Trophoblast cell (in vitro differentiated cells and primary cell): ENCODE measurements around the gene GADD45B.

Source experiments
- DNase-seq, 2 donors: peaks; one replicate each; pipeline ENCODE4 v3.0.0-alpha.2; 2016
- H2AFZ ChIP-seq: 2 replicates; pipeline ENCODE4 v1.6.1; 2013; ENCODE audit warnings: low read length, moderate library complexity, mild to moderate bottlenecking; ENCODE audit not compliant: insufficient read depth, poor library complexity
- H2AK5ac ChIP-seq: 2 replicates; pipeline ENCODE4 v1.6.1; 2013; ENCODE audit warnings: mild to moderate bottlenecking, low read length
- H2BK120ac ChIP-seq: 2 replicates; pipeline ENCODE4 v1.6.1; 2013; ENCODE audit warnings: low read length, mild to moderate bottlenecking, moderate library complexity; ENCODE audit not compliant: insufficient read depth, poor library complexity
- H2BK12ac ChIP-seq: 2 replicates; pipeline ENCODE4 v1.6.1; 2013; ENCODE audit warnings: mild to moderate bottlenecking, low read length, moderate library complexity
- H2BK5ac ChIP-seq: 2 replicates; pipeline ENCODE4 v1.6.1; 2013; ENCODE audit warnings: low read length, low read depth, moderate library complexity, mild to moderate bottlenecking; ENCODE audit not compliant: poor library complexity
- H3K14ac ChIP-seq: 2 replicates; pipeline ENCODE4 v1.6.1; 2013; ENCODE audit warnings: mild to moderate bottlenecking, low read length
- H3K18ac ChIP-seq: 2 replicates; pipeline ENCODE4 v1.6.1; 2013; ENCODE audit warnings: mild to moderate bottlenecking, low read length
- H3K23ac ChIP-seq: 2 replicates; pipeline ENCODE4 v1.6.1; 2013; ENCODE audit warnings: low read length
- H3K27ac ChIP-seq: 2 replicates; pipeline ENCODE4 v1.5.1; 2013; ENCODE audit warnings: low read depth, mild to moderate bottlenecking, inconsistent platforms, low read length, moderate library complexity
- H3K27me3 ChIP-seq: 2 replicates; pipeline ENCODE4 v1.6.1; 2013; ENCODE audit warnings: inconsistent platforms, mild to moderate bottlenecking, low read length, moderate library complexity; ENCODE audit not compliant: insufficient read depth
- H3K36me3 ChIP-seq, 2 experiments: 1 replicate in 1 of 2; 2 replicates in 1 of 2; pipeline ENCODE4 v1.6.1; 2013; ENCODE audit warnings: low read length in 2 of 2, mild to moderate bottlenecking in 2 of 2, moderate library complexity in 1 of 2; ENCODE audit not compliant: insufficient read depth in 2 of 2, control insufficient read depth in 1 of 2
- H3K4ac ChIP-seq: 2 replicates; pipeline ENCODE4 v1.6.1; 2013; ENCODE audit warnings: low read depth, mild to moderate bottlenecking, low read length, moderate library complexity
- H3K4me1 ChIP-seq, 2 experiments: 1 replicate in 1 of 2; 2 replicates in 1 of 2; pipeline ENCODE4 v1.6.1; 2013; ENCODE audit warnings: low read length in 2 of 2, mild to moderate bottlenecking in 2 of 2, moderate library complexity in 1 of 2; ENCODE audit not compliant: insufficient read depth in 2 of 2, control insufficient read depth in 1 of 2
- H3K4me2 ChIP-seq: 2 replicates; pipeline ENCODE4 v1.6.1; 2013; ENCODE audit warnings: inconsistent platforms, mild to moderate bottlenecking, low read length, moderate library complexity
- H3K4me3 ChIP-seq: 2 replicates; pipeline ENCODE4 v1.5.1; 2013; ENCODE audit warnings: mild to moderate bottlenecking, low read depth, low read length, inconsistent platforms
- H3K79me1 ChIP-seq: one replicate; pipeline ENCODE4 v1.6.1; 2013; ENCODE audit warnings: low read length
- H3K79me2 ChIP-seq: 2 replicates; pipeline ENCODE4 v1.6.1; 2013; ENCODE audit warnings: low read length, mild to moderate bottlenecking; ENCODE audit not compliant: control insufficient read depth, insufficient read depth, poor library complexity
- H3K9ac ChIP-seq: 2 replicates; pipeline ENCODE4 v1.6.1; 2013; ENCODE audit warnings: mild to moderate bottlenecking, low read length
- H3K9me3 ChIP-seq: 2 replicates; pipeline ENCODE4 v1.6.1; 2013; ENCODE audit warnings: low read depth, mild to moderate bottlenecking, control low read depth, inconsistent platforms, low read length; ENCODE audit not compliant: insufficient read depth
- H4K12ac ChIP-seq: 2 replicates; pipeline ENCODE4 v1.6.1; 2013; ENCODE audit warnings: low read depth, mild to moderate bottlenecking, low read length, moderate library complexity
- H4K8ac ChIP-seq: 2 replicates; pipeline ENCODE4 v1.6.1; 2013; ENCODE audit warnings: low read depth, mild to moderate bottlenecking, low read length, moderate library complexity
- H4K91ac ChIP-seq: one replicate; pipeline ENCODE4 v1.6.1; 2013; ENCODE audit warnings: low read depth, mild to moderate bottlenecking, low read length, moderate library complexity
- WGBS: extraction: QIAGEN DNeasy Blood & Tissue Kit; methylation state at CpG from one replicate; pipeline ENCODE4 v1.1.7; 2013; ENCODE audit warnings: missing lambda C conversion rate; ENCODE audit not compliant: insufficient read length, insufficient coverage; ENCODE audit errors: extremely low coverage; 5-methylcytosine and 5-hydroxymethylcytosine counted together

GADD45B gene

DNA sequence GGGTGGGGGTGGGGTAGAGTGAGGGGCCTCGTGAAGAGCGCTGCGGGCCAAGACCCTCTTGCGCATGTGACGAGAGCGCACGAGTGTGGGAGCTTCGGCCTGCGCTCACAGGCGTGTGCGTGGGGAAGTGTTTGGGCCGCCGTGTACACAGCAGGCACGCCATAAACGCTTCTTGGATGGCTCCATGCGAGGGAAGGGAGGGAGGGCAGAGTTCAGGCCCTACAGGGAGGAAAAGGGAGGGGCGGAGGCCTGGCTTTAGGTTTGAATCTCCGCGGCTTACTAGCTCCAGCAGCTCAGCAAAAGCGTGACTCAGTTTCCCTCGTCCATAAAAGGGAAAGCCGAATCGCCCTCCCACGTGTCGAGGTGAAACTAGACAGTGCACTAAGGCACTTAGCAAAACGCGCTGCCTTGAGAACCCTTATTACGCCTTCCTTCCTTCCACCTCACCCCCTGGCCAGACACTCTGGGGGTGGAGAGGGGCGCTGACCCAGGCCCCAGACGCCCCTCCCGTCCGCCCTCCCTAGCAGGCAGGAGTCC, 12.5 kb downstream of the GADD45B start:
- H3K4me3 ChIP-seq, result no peak overlapping the region

DNA sequence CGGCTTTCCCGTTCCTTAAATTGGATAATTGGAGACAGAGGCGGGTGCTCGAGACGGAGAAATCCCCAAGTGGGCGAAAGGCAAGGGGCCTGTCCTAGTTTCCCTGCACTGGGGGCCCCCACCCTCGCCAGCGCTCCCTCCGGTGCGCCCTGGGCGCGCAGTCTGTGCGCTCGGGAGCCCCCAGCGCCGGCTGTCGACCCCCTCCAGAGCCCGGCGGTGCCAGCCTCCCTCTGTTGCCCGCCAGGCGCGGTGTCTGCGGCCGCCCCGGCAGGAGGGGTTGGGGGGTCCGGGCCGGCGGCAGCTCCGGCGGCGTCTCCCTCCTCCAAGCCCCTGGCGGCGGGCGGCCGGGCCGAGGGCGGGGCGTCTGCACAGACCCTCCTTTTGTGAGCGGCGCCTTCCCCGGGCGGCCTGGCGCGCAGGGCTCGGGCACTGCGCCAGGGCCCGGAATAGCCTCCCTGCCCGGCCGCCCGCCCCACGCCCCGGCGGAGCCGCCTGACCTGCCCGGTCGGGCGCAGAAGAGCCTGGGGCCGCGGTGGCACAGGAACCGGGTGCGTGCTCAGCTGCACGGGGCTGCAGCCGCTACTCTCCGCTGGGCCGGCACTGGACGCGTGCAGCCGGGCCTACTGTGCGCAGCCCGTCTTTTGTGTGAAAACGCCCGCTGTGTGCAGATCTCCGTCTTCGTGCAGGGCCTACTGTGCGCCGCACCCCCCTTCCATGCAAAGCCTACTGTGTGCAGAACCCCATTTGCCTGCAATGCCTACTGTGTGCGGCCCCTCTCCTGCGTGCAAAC, 13.2 kb downstream of the GADD45B start:
- H3K79me2 ChIP-seq, result no peaks in the 10 kb centered on the region
- H2BK120ac ChIP-seq, result peak overlapping the region; percentile 50
- H2BK12ac ChIP-seq, result no peak overlapping the region
- H3K27me3 ChIP-seq, result no peaks in the 10 kb centered on the region
- H3K9ac ChIP-seq, result no peak overlapping the region
- H2AFZ ChIP-seq, result no peak overlapping the region
- no peak overlapping the region for H4K8ac ChIP-seq
- peak overlapping the region; percentile 73 for H3K27ac ChIP-seq
- H3K4ac ChIP-seq, result no peak overlapping the region
- H3K4me1 ChIP-seq, result peaks cover 12 to 25% of the 10 kb centered on the region in 2 experiments
- no peak overlapping the region for H2BK5ac ChIP-seq
- H4K12ac ChIP-seq, result no peak overlapping the region
- H2AK5ac ChIP-seq, result no peak overlapping the region
- peak in 1 of 2 donors; percentile 43 for DNase-seq
- no CpG with 5 or more reads among the region's 78 CpGs for WGBS
- peaks cover 10% of the 10 kb centered on the region for H3K9me3 ChIP-seq
- no peaks in the 10 kb centered on the region for H3K36me3 ChIP-seq
- H3K23ac ChIP-seq, result no peak overlapping the region
- peak overlapping the region; percentile 9 for H3K14ac ChIP-seq
- peak overlapping the region; percentile 8 for H3K4me2 ChIP-seq
- H3K79me1 ChIP-seq, result peaks cover 32% of the 10 kb centered on the region
- H3K4me3 ChIP-seq, result no peak overlapping the region
- H3K18ac ChIP-seq, result no peak overlapping the region
- H4K91ac ChIP-seq, result peak overlapping the region; percentile 77

More for the DNA sequence above, 12.5 kb downstream of the GADD45B start:
- H4K8ac ChIP-seq, result no peak overlapping the region
- H4K12ac ChIP-seq, result no peak overlapping the region
- DNase-seq, result no peak
- no peak overlapping the region for H2BK5ac ChIP-seq
- H3K9me3 ChIP-seq, result peaks cover 15% of the 10 kb centered on the region
- H3K14ac ChIP-seq, result peak overlapping the region; percentile 9
- no peaks in the 10 kb centered on the region for H3K36me3 ChIP-seq
- peak overlapping the region; percentile 30 for H2BK12ac ChIP-seq
- peaks cover 12 to 21% of the 10 kb centered on the region in 2 experiments for H3K4me1 ChIP-seq
- no peak overlapping the region for H3K23ac ChIP-seq
- H3K79me2 ChIP-seq, result no peaks in the 10 kb centered on the region
- peak overlapping the region; percentile 8 for H3K4me2 ChIP-seq
- H4K91ac ChIP-seq, result peak overlapping the region; percentile 77
- WGBS, result no CpG with 5 or more reads among the region's 32 CpGs
- H3K4ac ChIP-seq, result no peak overlapping the region
- peak overlapping the region; percentile 73 for H3K27ac ChIP-seq
- peak overlapping the region; percentile 17 for H2AK5ac ChIP-seq
- H3K18ac ChIP-seq, result no peak overlapping the region
- no peaks in the 10 kb centered on the region for H3K27me3 ChIP-seq
- peak overlapping the region; percentile 50 for H2BK120ac ChIP-seq
- H3K79me1 ChIP-seq, result peaks cover 27% of the 10 kb centered on the region
- H2AFZ ChIP-seq, result no peak overlapping the region
- no peak overlapping the region for H3K9ac ChIP-seq

- Histone ChIP-seq H3K79me2 (peaks cover 8% of the 10 kb centered on the region), H3K36me3 (no peaks in the 10 kb centered on the region), H3K9ac (no peak overlapping the region), H2BK12ac (peak overlapping the region; percentile 21), H3K9me3 (peaks cover 13% of the 10 kb centered on the region), H3K4me1 (peaks cover 24 to 38% of the 10 kb centered on the region in 2 experiments), H3K23ac (no peak overlapping the region), H3K4me3 (no peak overlapping the region), H4K8ac (no peak overlapping the region), H3K14ac (peak overlapping the region; percentile 40), H3K79me1 (peaks cover 46% of the 10 kb centered on the region), H4K91ac (peak overlapping the region; percentile 41), H3K18ac (no peak overlapping the region), H2BK5ac (no peak overlapping the region), H4K12ac (no peak overlapping the region), H3K4me2 (no peak overlapping the region), H2AK5ac (no peak overlapping the region), H3K27ac (no peak overlapping the region), H3K4ac (no peak overlapping the region), H2BK120ac (peak overlapping the region; percentile 70), H3K27me3 (no peaks in the 10 kb centered on the region), H2AFZ (no peak overlapping the region)
- DNase-seq, result no peak
- WGBS, result no CpG with 5 or more reads among the region's 7 CpGs
Measured at GRCh38 chr19:2490659-2491058, 14.7 kb downstream of the GADD45B start.

DNA sequence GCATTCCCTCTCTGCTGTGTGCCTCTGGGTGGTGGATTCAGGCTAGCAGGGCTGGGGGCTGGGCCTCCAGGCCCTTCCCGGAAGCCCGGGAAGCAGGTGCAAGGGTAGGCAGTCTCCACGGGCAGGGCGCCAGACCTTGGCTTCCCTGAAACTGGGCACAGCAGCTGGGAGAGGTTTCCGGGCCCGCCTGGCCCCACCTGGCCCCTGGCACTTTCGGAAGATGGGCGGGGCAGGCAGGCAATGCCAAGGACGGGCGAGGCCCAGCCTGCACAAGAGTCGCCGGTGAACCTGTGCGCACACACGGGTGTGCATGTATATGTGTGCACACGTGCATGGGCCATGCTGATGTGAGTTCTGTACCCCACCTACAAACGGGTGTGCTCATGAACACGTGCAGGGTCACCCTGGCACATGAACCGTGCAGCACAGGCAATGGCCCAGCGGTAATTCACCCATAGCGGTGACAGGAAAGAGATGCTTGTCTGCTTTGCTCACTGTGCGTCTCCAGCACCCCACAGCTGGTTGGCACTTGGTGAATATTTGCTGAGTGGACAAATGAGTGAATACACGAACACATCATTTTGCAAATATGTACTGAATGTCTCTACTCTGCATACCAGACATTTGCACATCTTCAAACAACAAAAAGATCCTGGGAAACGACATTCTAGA, 15.3 kb downstream of the GADD45B start:
- H4K91ac ChIP-seq, result peak overlapping the region; percentile 41
- H3K79me2 ChIP-seq, result peaks cover 8% of the 10 kb centered on the region
- no peak overlapping the region for H3K4me2 ChIP-seq
- peak overlapping the region; percentile 70 for H2BK120ac ChIP-seq
- H2AK5ac ChIP-seq, result no peak overlapping the region
- no peak overlapping the region for H2AFZ ChIP-seq
- H3K27ac ChIP-seq, result peak overlapping the region; percentile 43
- no CpG with 5 or more reads among the region's 23 CpGs for WGBS
- no peak overlapping the region for H3K4me3 ChIP-seq
- no peaks in the 10 kb centered on the region for H3K36me3 ChIP-seq
- H3K9me3 ChIP-seq, result peaks cover 13% of the 10 kb centered on the region
- H3K18ac ChIP-seq, result no peak overlapping the region
- H3K4ac ChIP-seq, result no peak overlapping the region
- no peak overlapping the region for H3K23ac ChIP-seq
- H3K27me3 ChIP-seq, result no peaks in the 10 kb centered on the region
- no peak overlapping the region for H4K8ac ChIP-seq
- no peak overlapping the region for H4K12ac ChIP-seq
- H2BK5ac ChIP-seq, result no peak overlapping the region
- peak overlapping the region; percentile 40 for H3K14ac ChIP-seq
- no peak overlapping the region for H3K9ac ChIP-seq
- peaks cover 29 to 44% of the 10 kb centered on the region in 2 experiments for H3K4me1 ChIP-seq
- H3K79me1 ChIP-seq, result peaks cover 51% of the 10 kb centered on the region
- H2BK12ac ChIP-seq, result peak overlapping the region; percentile 21
- DNase-seq, result peak; percentile 51 to 78
